ENCODE data around the gene CNBP.
A peak's percentile ranks its signal among the peaks of the same experiment; 100 is the strongest.

The CNBP gene

DNA sequence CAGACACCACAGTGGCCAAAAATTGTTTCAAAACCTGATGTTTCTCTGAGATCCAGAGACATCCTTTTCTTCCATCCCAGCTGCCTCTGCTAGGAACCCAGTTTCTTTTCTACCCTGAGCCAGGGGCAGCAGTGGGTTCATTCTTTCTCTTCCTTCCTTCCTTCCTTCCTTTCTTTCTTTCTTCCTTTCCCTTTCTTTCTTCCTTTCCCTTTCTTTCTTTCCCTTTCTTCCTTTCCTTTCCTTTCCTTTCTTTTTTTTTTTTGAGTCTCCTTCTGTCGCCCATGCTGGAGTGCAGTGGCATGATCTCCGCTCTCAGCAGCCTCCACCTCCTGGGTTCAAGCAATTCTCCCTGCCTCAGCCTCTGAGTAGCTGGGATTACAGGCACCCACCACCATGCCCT lies 35.0 kb upstream of the CNBP start:
- DNase-seq (ENCODE audit: low read depth): no peak
- TF ChIP-seq, protein P1, sequence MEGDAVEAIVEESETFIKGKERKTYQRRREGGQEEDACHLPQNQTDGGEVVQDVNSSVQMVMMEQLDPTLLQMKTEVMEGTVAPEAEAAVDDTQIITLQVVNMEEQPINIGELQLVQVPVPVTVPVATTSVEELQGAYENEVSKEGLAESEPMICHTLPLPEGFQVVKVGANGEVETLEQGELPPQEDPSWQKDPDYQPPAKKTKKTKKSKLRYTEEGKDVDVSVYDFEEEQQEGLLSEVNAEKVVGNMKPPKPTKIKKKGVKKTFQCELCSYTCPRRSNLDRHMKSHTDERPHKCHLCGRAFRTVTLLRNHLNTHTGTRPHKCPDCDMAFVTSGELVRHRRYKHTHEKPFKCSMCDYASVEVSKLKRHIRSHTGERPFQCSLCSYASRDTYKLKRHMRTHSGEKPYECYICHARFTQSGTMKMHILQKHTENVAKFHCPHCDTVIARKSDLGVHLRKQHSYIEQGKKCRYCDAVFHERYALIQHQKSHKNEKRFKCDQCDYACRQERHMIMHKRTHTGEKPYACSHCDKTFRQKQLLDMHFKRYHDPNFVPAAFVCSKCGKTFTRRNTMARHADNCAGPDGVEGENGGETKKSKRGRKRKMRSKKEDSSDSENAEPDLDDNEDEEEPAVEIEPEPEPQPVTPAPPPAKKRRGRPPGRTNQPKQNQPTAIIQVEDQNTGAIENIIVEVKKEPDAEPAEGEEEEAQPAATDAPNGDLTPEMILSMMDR (IDR thresholded peaks at IDR 0.05; ENCODE audit: insufficient read depth, low read depth, low read length, missing control alignments): no peak
- H3K4me3 ChIP-seq (ENCODE audit: low read length): no peak overlapping the region

DNA sequence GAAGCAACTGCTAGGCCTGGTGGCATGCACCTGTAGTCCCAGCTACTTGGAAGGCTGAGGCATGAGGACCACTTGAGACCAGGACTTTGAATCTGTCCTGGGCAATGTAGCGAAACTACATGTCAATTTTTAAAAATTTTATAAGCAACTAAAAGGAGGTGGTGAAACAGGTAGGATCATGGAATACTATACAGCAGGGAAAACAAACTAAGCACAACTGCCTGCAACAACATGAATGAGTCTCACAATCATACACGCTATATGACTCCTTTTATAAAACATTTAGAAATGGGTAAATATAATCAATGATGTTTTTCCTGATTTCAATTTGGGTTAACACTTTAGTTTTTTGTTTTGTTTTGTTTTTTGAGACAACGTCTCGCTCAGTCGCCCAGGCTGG lies 29.5 kb upstream of the CNBP start:
- TF ChIP-seq, protein P1 (IDR thresholded peaks at IDR 0.05; ENCODE audit: insufficient read depth, low read depth, low read length, missing control alignments): no peak
- no peak overlapping the region for H3K4me3 ChIP-seq (ENCODE audit: low read length)
- no peak for DNase-seq (ENCODE audit: low read depth)

DNA sequence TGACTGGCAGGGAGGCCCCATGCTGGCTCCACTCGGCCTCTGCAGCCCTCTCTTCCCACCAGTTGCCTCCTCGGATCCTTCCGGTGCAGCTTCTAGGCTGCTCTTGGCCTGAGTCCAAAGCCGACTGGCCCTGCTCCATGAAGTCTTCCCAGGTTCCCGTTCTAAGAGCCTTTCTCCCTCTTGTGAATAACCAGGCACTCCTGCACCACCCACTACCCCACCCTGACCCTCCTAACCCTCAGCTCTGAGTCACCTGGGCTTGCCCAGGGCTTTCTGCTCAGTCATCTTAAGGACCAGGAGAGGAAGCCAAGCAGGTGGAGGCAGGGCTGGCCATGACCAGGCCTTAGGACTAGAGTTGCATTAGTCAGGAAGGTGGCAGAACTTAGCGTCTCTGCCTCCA lies 28.1 kb upstream of the CNBP start:
- peak; percentile 99 for DNase-seq (ENCODE audit: low read depth)
- H3K4me3 ChIP-seq (ENCODE audit: low read length): no peak overlapping the region
- TF ChIP-seq, protein P1 (IDR thresholded peaks at IDR 0.05; ENCODE audit: insufficient read depth, low read depth, low read length, missing control alignments): peak; percentile 1

DNA sequence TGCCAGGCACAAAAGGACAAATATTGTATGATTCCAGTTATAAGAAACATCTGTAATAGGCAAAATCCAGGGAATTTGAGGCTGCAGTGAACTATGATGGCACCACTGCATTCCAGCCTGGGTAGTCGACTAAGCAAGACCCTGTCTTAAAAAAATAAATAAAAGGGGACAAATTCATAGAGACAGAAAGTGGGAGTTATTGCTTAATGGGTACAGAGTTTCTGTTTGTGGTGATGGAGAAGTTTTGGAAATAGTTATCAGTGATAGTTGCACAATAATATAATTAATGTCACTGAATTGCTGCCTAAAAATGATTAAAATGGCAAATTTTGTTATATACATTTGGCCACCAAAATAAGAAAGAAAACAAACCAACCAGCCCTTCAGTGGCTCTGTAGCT lies 27.6 kb upstream of the CNBP start:
- no peak overlapping the region for H3K4me3 ChIP-seq (ENCODE audit: low read length)
- TF ChIP-seq, protein P1 (IDR thresholded peaks at IDR 0.05; ENCODE audit: insufficient read depth, low read depth, low read length, missing control alignments): no peak
- no peak for DNase-seq (ENCODE audit: low read depth)

DNA sequence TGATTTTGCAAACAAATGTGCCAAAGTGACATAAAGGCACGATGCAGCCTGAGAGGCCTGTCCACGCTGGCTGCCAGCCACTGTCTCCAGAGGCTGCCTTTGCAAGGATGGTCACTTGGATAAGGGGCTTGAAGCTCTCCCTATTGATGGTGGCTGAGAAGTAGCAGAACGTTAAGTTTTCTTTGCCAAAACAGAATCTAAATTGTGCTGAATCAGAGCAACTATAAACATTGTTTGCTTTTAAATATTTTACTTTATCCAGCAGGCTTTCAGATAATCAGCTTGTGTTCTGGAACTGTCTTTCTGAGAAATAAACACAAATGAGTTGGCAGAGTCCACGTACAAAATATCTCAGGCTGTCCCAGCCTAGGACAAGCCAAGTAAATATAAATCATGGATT lies 23.8 kb upstream of the CNBP start:
- no peak for DNase-seq (ENCODE audit: low read depth)
- H3K4me3 ChIP-seq (ENCODE audit: low read length): no peak overlapping the region
- TF ChIP-seq, protein P1 (IDR thresholded peaks at IDR 0.05; ENCODE audit: insufficient read depth, low read depth, low read length, missing control alignments): no peak

DNA sequence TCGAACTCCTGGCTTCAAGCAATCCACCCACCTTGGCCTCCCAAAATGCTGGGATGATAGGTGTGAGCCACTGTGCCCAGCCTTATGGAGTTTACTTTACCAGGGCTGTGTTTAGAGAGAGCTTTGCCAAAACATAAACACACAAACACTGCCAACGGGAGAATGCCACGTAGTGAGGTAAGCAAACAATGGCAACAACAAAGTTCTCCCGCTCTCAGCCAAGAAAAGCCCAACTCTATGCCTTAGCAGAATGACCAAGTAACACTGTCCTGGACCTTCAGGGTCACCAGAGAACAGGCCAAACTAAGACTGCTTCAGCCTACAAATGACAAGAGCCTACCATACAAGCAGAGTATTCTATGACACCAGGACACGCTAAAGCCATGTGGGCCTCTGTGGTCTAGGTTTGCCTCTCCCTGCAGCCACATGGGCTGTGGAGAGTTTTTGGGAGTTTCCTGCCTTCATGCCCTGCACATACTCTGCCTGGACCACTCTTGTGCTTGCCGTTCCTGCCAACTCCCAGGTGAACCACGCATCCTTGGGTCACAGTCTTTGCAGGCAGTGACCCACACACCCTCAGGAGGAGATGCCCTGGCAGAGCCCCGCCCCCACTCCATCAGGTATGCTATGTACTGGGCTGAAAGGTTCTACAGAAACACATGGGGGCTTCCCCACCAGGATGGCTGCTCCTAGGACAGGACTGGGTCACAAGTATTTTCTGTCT lies 21.6 kb upstream of the CNBP start:
- DNase-seq (ENCODE audit: low read depth): no peak
- no peak overlapping the region for H3K4me3 ChIP-seq (ENCODE audit: low read length)
- TF ChIP-seq, protein P1 (IDR thresholded peaks at IDR 0.05; ENCODE audit: insufficient read depth, low read depth, low read length, missing control alignments): no peak

DNA sequence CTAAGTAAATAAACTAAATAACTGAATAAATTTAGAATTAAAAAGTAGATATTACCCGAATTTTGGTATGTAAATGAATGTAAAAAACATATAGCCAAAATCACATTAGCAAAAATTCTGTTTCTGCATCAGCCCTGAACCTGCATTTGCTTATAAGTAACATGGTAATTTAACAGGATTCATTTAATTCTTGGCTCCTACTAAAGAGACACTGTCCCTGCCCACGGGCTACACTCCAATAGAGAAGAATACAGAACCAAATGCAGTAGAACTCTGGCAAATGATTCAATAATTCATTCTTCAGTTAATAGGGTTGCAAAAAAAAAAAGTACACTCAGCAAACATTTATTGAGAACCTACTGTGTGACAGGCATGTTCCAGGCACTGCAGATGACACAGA lies 20.8 kb upstream of the CNBP start:
- no peak overlapping the region for H3K4me3 ChIP-seq (ENCODE audit: low read length)
- DNase-seq (ENCODE audit: low read depth): no peak
- TF ChIP-seq, protein P1 (IDR thresholded peaks at IDR 0.05; ENCODE audit: insufficient read depth, low read depth, low read length, missing control alignments): no peak

Measured in epithelial cell of esophagus (primary cell).